Common myeloid progenitor, CD34-positive (primary cell): ENCODE measurements around the gene PYDC1.
A peak's percentile ranks its signal among the peaks of the same experiment; 100 is the strongest.
"Not testable (repeated sequence)": the region's sequence is repeated elsewhere in the genome, so short reads cannot be mapped to it uniquely, and the experiment has no call there.

Source experiments
- CTCF ChIA-PET: fragments of 350-600 bp; sonication (Branson Sonifier 250); formaldehyde crosslinking; loops from one replicate; lab custom pipeline; 2021; ENCODE audit warnings: antibody characterized with exemption; lab: Charles Lee
- POLR2A ChIA-PET: fragments of 350-600 bp; sonication (Branson Sonifier 250); formaldehyde crosslinking; loops from one replicate; lab custom pipeline; 2021; ENCODE audit warnings: antibody characterized with exemption; lab: Charles Lee
- DNase-seq, 3 donors: peaks; one replicate each; pipeline versions ENCODE4 v3.0.0 to v3.0.0-alpha.2; 2013
- H3K27ac ChIP-seq, 2 experiments: 1 replicate in 1 of 2; 2 replicates in 1 of 2; pipeline ENCODE4 v1.7.0; 2013; ENCODE audit warnings: inconsistent platforms in 2 of 2, low read length in 2 of 2, mild to moderate bottlenecking in 2 of 2, low read depth in 1 of 2, moderate library complexity in 1 of 2; ENCODE audit not compliant: severe bottlenecking in 2 of 2, insufficient read depth in 1 of 2, poor library complexity in 1 of 2
- H3K27me3 ChIP-seq, 5 experiments: replicated peaks in 2 of 5; 1 replicate in 3 of 5; 2 replicates in 2 of 5; pipeline versions ENCODE4 v1.6.1 to v1.7.0; 2013; ENCODE audit warnings: low read length in 4 of 5, mild to moderate bottlenecking in 2 of 5, moderate library complexity in 2 of 5, inconsistent platforms in 1 of 5; ENCODE audit not compliant: insufficient read depth in 5 of 5, control insufficient read depth in 4 of 5
- H3K36me3 ChIP-seq, 4 experiments: 1 replicate in 2 of 4; 2 replicates in 2 of 4; pipeline versions ENCODE4 v1.6.1 to v1.7.0; 2013; ENCODE audit warnings: low read length in 3 of 4, control low read depth in 1 of 4, mild to moderate bottlenecking in 1 of 4; ENCODE audit not compliant: control insufficient read depth in 4 of 4, insufficient read depth in 4 of 4
- H3K4me1 ChIP-seq, 4 experiments: 1 replicate in 3 of 4; 2 replicates in 1 of 4; pipeline versions ENCODE4 v1.6.1 to v1.7.1; 2013; ENCODE audit warnings: low read length in 3 of 4, mild to moderate bottlenecking in 3 of 4, control low read depth in 1 of 4, inconsistent platforms in 1 of 4, moderate library complexity in 1 of 4; ENCODE audit not compliant: control insufficient read depth in 4 of 4, insufficient read depth in 4 of 4; ENCODE audit errors: control extremely low read depth in 1 of 4
- H3K4me3 ChIP-seq, 7 experiments: 1 replicate in 4 of 7; 2 replicates in 3 of 7; pipeline versions ENCODE4 v1.5.1 to v1.7.0; 2013; ENCODE audit warnings: mild to moderate bottlenecking in 7 of 7, low read length in 6 of 7, moderate library complexity in 6 of 7, inconsistent platforms in 2 of 7, low read depth in 2 of 7, control low read depth in 1 of 7; ENCODE audit not compliant: insufficient read depth in 4 of 7, control insufficient read depth in 1 of 7; ENCODE audit errors: extremely low read depth in 1 of 7
- H3K9me3 ChIP-seq, 5 experiments: 1 replicate in 4 of 5; 2 replicates in 1 of 5; pipeline versions ENCODE4 v1.6.1 to v1.7.1; 2013; ENCODE audit warnings: low read length in 4 of 5, mild to moderate bottlenecking in 2 of 5, inconsistent platforms in 1 of 5, low read depth in 1 of 5, moderate library complexity in 1 of 5; ENCODE audit not compliant: control insufficient read depth in 4 of 5, insufficient read depth in 2 of 5; ENCODE audit errors: control extremely low read depth in 1 of 5
- WGBS: methylation state at CpG from one replicate; pipeline ENCODE4 v1.1.5; 2013; ENCODE audit not compliant: insufficient coverage; 5-methylcytosine and 5-hydroxymethylcytosine counted together

The PYDC1 gene

GRCh38 chr16:31253642-31254045, 36.7 kb upstream of the PYDC1 start:
- Histone ChIP-seq H3K27ac (peak overlapping the region in 1 of 2 experiments; percentile 58), H3K4me1 (peaks cover 12 to 45% (median 21%) of the 10 kb centered on the region in 4 experiments), H3K9me3 (no peaks in the 10 kb centered on the region), H3K27me3 (no peaks in the 10 kb centered on the region), H3K4me3 (peak overlapping the region in 2 of 7 experiments; percentile 31 to 33), H3K36me3 (no peaks in the 10 kb centered on the region)
- ChIA-PET POLR2A (interaction anchor here (0.7 kb wide), 1 partner anchor 53 kb away, joined by 3 read pairs; no protein-coding TSS in a partner anchor), CTCF (interaction anchor here (1.0 to 1.4 kb wide), 3 partner anchors 10 to 70 kb away, joined by 3 to 4 read pairs (median 3); no protein-coding TSS in a partner anchor)
- 18% methylated on average over 5 of the region's 5 CpGs for WGBS
- DNase-seq = peak in 2 of 3 donors; percentile 62 to 66

- Histone ChIP-seq H3K27me3 (no peaks in the 10 kb centered on the region), H3K27ac (no peak overlapping the region), H3K9me3 (no peaks in the 10 kb centered on the region), H3K4me3 (no peak overlapping the region), H3K4me1 (peaks cover 12 to 41% (median 17%) of the 10 kb centered on the region in 4 experiments), H3K36me3 (no peaks in the 10 kb centered on the region)
- 100% methylated on average over 4 of the region's 5 CpGs for WGBS
- ChIA-PET POLR2A (no interaction called here), CTCF (no interaction called here)
- DNase-seq = no peak
Observed at GRCh38 chr16:31251435-31251834, 34.5 kb upstream of the PYDC1 start.

- Histone ChIP-seq H3K36me3 (no peaks in the 10 kb centered on the region), H3K4me1 (peaks cover 12 to 39% (median 17%) of the 10 kb centered on the region in 4 experiments), H3K27me3 (no peaks in the 10 kb centered on the region), H3K27ac (no peak overlapping the region), H3K9me3 (no peaks in the 10 kb centered on the region), H3K4me3 (no peak overlapping the region)
- WGBS = 96% methylated on average over 7 of the region's 7 CpGs
- DNase-seq = no peak
- ChIA-PET POLR2A (interaction anchor here (0.6 kb wide), 2 partner anchors 25 to 36 kb away, joined by 3 to 5 read pairs; no protein-coding TSS in a partner anchor), CTCF (no interaction called here)
Observed at GRCh38 chr16:31250782-31251384, 33.9 kb upstream of the PYDC1 start.

- no peak for DNase-seq
- Histone ChIP-seq H3K36me3 (no peaks in the 10 kb centered on the region), H3K27me3 (no peaks in the 10 kb centered on the region), H3K4me1 (peaks cover 9 to 26% (median 13%) of the 10 kb centered on the region in 4 experiments), H3K9me3 (no peaks in the 10 kb centered on the region), H3K27ac (no peak overlapping the region), H3K4me3 (no peak overlapping the region)
- ChIA-PET CTCF (interaction anchor here (0.9 to 4.3 kb wide), 5 partner anchors 8 to 47 kb away, joined by 4 to 16 read pairs (median 7); partner anchors contain the start of genes ITGAM and PYDC1), POLR2A (no interaction called here)
- WGBS = 96% methylated on average over 3 of the region's 5 CpGs
Observed at GRCh38 chr16:31248344-31248743, 31.4 kb upstream of the PYDC1 start.

- H3K4me1 ChIP-seq = peaks cover 5 to 24% (median 9%) of the 10 kb centered on the region in 4 experiments
- CTCF ChIA-PET = interaction anchor here (4.3 kb wide), 1 partner anchor 13 kb away, joined by 16 read pairs; the partner anchor contains the start of gene ITGAM
- POLR2A ChIA-PET = no interaction called here
- H3K9me3 ChIP-seq = no peaks in the 10 kb centered on the region
- 100% methylated on average over 3 of the region's 3 CpGs for WGBS
- H3K36me3 ChIP-seq = no peaks in the 10 kb centered on the region
- H3K27me3 ChIP-seq = no peaks in the 10 kb centered on the region
- DNase-seq = no peak
- H3K27ac ChIP-seq = no peak overlapping the region
- H3K4me3 ChIP-seq = no peak overlapping the region
Observed at GRCh38 chr16:31246296-31246695, 29.4 kb upstream of the PYDC1 start.

GRCh38 chr16:31245598-31245997, 28.7 kb upstream of the PYDC1 start:
- WGBS = 98% methylated on average over 8 of the region's 8 CpGs
- H3K9me3 ChIP-seq, POLR2A ChIA-PET, H3K27ac ChIP-seq, H3K36me3 ChIP-seq, H3K27me3 ChIP-seq, DNase-seq, H3K4me3 ChIP-seq: not testable (repeated sequence)
- peaks cover 5 to 17% (median 9%) of the 10 kb centered on the region in 4 experiments for H3K4me1 ChIP-seq
- CTCF ChIA-PET = interaction anchor here (4.3 kb wide), 1 partner anchor 14 kb away, joined by 16 read pairs; the partner anchor contains the start of gene ITGAM
